Panc1 (cell line): ENCODE data around the gene ZNF599.

ENCODE experiments used
- CTCF ChIP-seq: fragments of 450-650 bp; IDR thresholded peaks from 2 replicates; pipeline ENCODE4 v1.5.1; 2017; ENCODE audit warnings: mild to moderate bottlenecking
- POLR2AphosphoS5 ChIP-seq: IDR thresholded peaks from 2 replicates; pipeline ENCODE4 v1.6.1; 2012; ENCODE audit warnings: mild to moderate bottlenecking, low read depth, low read length, moderate library complexity
- REST ChIP-seq, 2 experiments: IDR thresholded peaks; 2 replicates each; pipeline ENCODE4 v1.6.1; 2011 to 2012; ENCODE audit warnings: low read depth in 2 of 2, control low read depth in 1 of 2, low read length in 1 of 2, mild to moderate bottlenecking in 1 of 2, moderate library complexity in 1 of 2; ENCODE audit not compliant: insufficient read depth in 1 of 2
- TCF7L2 ChIP-seq: IDR thresholded peaks from 2 replicates; pipeline ENCODE4 v1.6.1; 2011; ENCODE audit warnings: mild to moderate bottlenecking, low read depth, low read length, inconsistent platforms

- TF ChIP-seq CTCF = no peak
- TF ChIP-seq POLR2AphosphoS5 = no peak
- TF ChIP-seq TCF7L2 = no peak
- TF ChIP-seq REST (IDR thresholded peaks at IDR 0.05; ENCODE audit: insufficient read depth in 1 of 2, low read depth in 2 of 2, low read length in 1 of 2) = no peak
These were observed 59.8 kb downstream of the ZNF599 start for GRCh38 chr19:34713262-34713637.
